Suprapubic skin (tissue), 4 donors: Measurements from ENCODE around the gene TTC29.
"Not testable (repeated sequence)": the region's sequence is repeated elsewhere in the genome, so short reads cannot be mapped to it uniquely, and the experiment has no call there.

Experiments used
- CTCF ChIP-seq, 2 donors: fragments of 200-600 bp in 1 of 2; fragments of 450-650 bp in 1 of 2; sonication (generic) in 1 of 2; IDR thresholded peaks; one replicate each; pipeline ENCODE4 v1.5.1; 2016 to 2019; ENCODE audit warnings: antibody characterized with exemption in 2 of 2, mild to moderate bottlenecking in 1 of 2, moderate library complexity in 1 of 2
- EP300 ChIP-seq: sonication (generic); formaldehyde crosslinking; IDR thresholded peaks from one replicate; pipeline ENCODE4 v1.6.1; 2017; ENCODE audit warnings: antibody characterized with exemption
- POLR2A ChIP-seq, 2 donors: fragments of 450-650 bp; IDR thresholded peaks; one replicate each; pipeline ENCODE4 v1.6.1; 2017; ENCODE audit warnings: antibody characterized with exemption in 2 of 2, mild to moderate bottlenecking in 2 of 2, moderate library complexity in 2 of 2
- POLR2AphosphoS5 ChIP-seq, 3 donors: sonication (generic); formaldehyde crosslinking; IDR thresholded peaks; one replicate each; pipeline ENCODE4 v1.6.1; 2017; ENCODE audit warnings: antibody characterized with exemption in 3 of 3

- TF ChIP-seq POLR2AphosphoS5 (IDR thresholded peaks at IDR 0.05); CTCF (IDR thresholded peaks at IDR 0.05); EP300; POLR2A (IDR thresholded peaks at IDR 0.05): not testable (repeated sequence)
Observed at GRCh38 chr4:146663968-146664311, 281.7 kb downstream of the TTC29 start.
